ENCODE results near the gene HNRNPD. TPM values are rescaled to one million over a fixed set of nuclear protein-coding genes. Genes with fewer than 3 reads are reported as not detected.
"Not testable (repeated sequence)": the region's sequence is repeated elsewhere in the genome, so short reads cannot be mapped to it uniquely, and the experiment has no call there.

HNRNPD gene
- total RNA-seq, 2 donors from 2014 or later, result 48.7 to 87.3 TPM

- TF ChIP-seq CTCF (IDR thresholded peaks at IDR 0.05) (no peak), POLR2A (IDR thresholded peaks at IDR 0.05) (no peak), POLR2AphosphoS5 (IDR thresholded peaks at IDR 0.05) (no peak)
- no peaks in the 10 kb centered on the region for H3K36me3 ChIP-seq
- intact Hi-C loops (cut with DNase I), result no loop called here
- no peak overlapping the region for H3K4me3 ChIP-seq
- no peaks in the 10 kb centered on the region for H3K4me1 ChIP-seq (replicated peaks)
- H3K27me3 ChIP-seq (replicated peaks; ENCODE audit: insufficient read depth), result no peaks in the 10 kb centered on the region
- DNase-seq (ENCODE audit: low spot score), result no peak
- no peak overlapping the region for H3K27ac ChIP-seq
- no peaks in the 10 kb centered on the region for H3K9me3 ChIP-seq
Observed at GRCh38 chr4:82335043-82335442, 38.7 kb downstream of the HNRNPD start.

- H3K27me3 ChIP-seq (replicated peaks; ENCODE audit: insufficient read depth); H3K27ac ChIP-seq; H3K9me3 ChIP-seq; H3K4me3 ChIP-seq; intact Hi-C loops (cut with DNase I); DNase-seq (ENCODE audit: low spot score); H3K4me1 ChIP-seq (replicated peaks); H3K36me3 ChIP-seq: not testable (repeated sequence)
- WGBS, result 90% methylated on average over 9 of the region's 9 CpGs
Observed at GRCh38 chr4:82333641-82334040, 40.1 kb downstream of the HNRNPD start.

GRCh38 chr4:82331814-82332213 lies 42.0 kb downstream of the HNRNPD start:
- intact Hi-C loops (cut with DNase I), result no loop called here
- no peak for TF ChIP-seq POLR2A (IDR thresholded peaks at IDR 0.05)
- TF ChIP-seq CTCF (IDR thresholded peaks at IDR 0.05), result no peak
- TF ChIP-seq POLR2AphosphoS5 (IDR thresholded peaks at IDR 0.05), result no peak
- H3K9me3 ChIP-seq, result no peaks in the 10 kb centered on the region
- no peaks in the 10 kb centered on the region for H3K36me3 ChIP-seq
- no peak overlapping the region for H3K4me3 ChIP-seq
- 80% methylated on average over 4 of the region's 4 CpGs for WGBS
- H3K27me3 ChIP-seq (replicated peaks; ENCODE audit: insufficient read depth), result no peaks in the 10 kb centered on the region
- no peak overlapping the region for H3K27ac ChIP-seq
- DNase-seq (ENCODE audit: low spot score), result no peak
- no peaks in the 10 kb centered on the region for H3K4me1 ChIP-seq (replicated peaks)

DNA sequence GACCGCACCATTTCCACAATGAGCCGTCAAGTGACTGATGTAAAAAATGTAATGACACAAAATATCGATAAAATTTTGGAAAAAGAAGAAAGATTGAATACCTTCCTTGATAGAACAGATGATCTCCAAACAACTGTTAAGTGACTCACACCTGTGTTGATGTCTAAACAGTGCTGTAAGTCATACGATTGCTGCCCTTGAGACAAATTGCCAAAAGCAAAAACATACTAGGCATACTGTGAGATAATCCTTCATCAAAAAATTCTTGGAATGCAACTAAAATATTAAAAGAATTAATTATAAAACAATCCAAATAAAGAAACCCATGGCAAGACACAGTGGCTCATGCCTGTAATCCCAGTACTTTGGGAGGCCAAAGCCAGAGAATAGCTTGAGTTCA lies 53.4 kb downstream of the HNRNPD start:
- H3K9me3 ChIP-seq, result no peaks in the 10 kb centered on the region
- no peak for DNase-seq (ENCODE audit: low spot score)
- TF ChIP-seq POLR2A (IDR thresholded peaks at IDR 0.05) (no peak), POLR2AphosphoS5 (IDR thresholded peaks at IDR 0.05) (no peak), CTCF (IDR thresholded peaks at IDR 0.05) (no peak)
- no peak overlapping the region for H3K4me3 ChIP-seq
- WGBS, result 89% methylated on average over 4 of the region's 4 CpGs
- no peaks in the 10 kb centered on the region for H3K27me3 ChIP-seq (replicated peaks; ENCODE audit: insufficient read depth)
- intact Hi-C loops (cut with DNase I), result no loop called here
- H3K36me3 ChIP-seq, result no peaks in the 10 kb centered on the region
- no peak overlapping the region for H3K27ac ChIP-seq
- H3K4me1 ChIP-seq (replicated peaks), result no peaks in the 10 kb centered on the region

DNA sequence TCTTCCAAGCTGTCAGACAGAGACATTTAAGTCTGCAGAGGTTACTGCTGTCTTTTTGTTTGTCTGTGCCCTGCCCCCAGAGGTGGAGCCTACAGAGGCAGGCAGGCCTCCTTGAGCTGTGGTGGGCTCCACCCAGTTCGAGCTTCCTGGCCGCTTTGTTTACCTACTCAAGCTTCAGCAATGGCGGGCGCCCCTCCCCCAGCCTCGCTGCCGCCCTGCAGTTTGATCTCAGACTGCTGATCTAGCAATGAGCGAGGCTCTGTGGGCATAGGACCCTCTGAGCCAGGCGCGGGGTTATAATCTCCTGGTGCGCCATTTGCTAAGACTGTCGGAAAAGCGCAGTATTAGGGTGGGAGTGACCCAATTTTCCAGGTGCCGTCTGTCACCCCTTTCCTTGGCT lies 70.7 kb downstream of the HNRNPD start:
- 89% methylated on average over 13 of the region's 13 CpGs for WGBS
- DNase-seq (ENCODE audit: low spot score), result not testable (repeated sequence)

More for the DNA sequence above, 70.7 kb downstream of the HNRNPD start:
- intact Hi-C loops (cut with DNase I); H3K4me3 ChIP-seq; H3K27me3 ChIP-seq (replicated peaks; ENCODE audit: insufficient read depth); H3K9me3 ChIP-seq; H3K36me3 ChIP-seq; H3K27ac ChIP-seq; H3K4me1 ChIP-seq (replicated peaks): not testable (repeated sequence)

Small RNA genes within 50 kb of the gene (small RNA-seq; reads per million reads assigned to genes)
- 0 to 0.09 reads per million in 2 donors for gene RF00150

Other genes starting within 250 kb of the HNRNPD start
- 100 to 1,000 TPM; 158 to 177 TPM for gene HNRNPDL, start 56.5 kb upstream of the HNRNPD start, total RNA-seq
- gene ENOPH1, start 56.6 kb upstream of the HNRNPD start, total RNA-seq, result 10 to 100 TPM; 28.7 to 38.1 TPM
- gene TMEM150C, start 188.0 kb upstream of the HNRNPD start, total RNA-seq, result 10 to 100 TPM; 24.9 to 30.0 TPM